LoVo (cell line): Measurements from ENCODE around the gene DHRS12.

Experiments
- DNase-seq: peaks from one replicate; pipeline ENCODE4 v3.0.0-alpha.2; 2016; ENCODE audit warnings: low spot score

Gene DHRS12

GRCh38 chr13:51759240-51759639, 44.7 kb downstream of the DHRS12 start:
- no peak for DNase-seq

GRCh38 chr13:51758691-51759090, 45.3 kb downstream of the DHRS12 start:
- DNase-seq, result no peak

GRCh38 chr13:51756651-51757050, 47.3 kb downstream of the DHRS12 start:
- DNase-seq, result no peak

GRCh38 chr13:51747438-51748434, 56.2 kb downstream of the DHRS12 start:
- DNase-seq, result no peak

GRCh38 chr13:51746802-51747201, 57.2 kb downstream of the DHRS12 start:
- no peak for DNase-seq

- no peak for DNase-seq
Measured at GRCh38 chr13:51745243-51745642, 58.7 kb downstream of the DHRS12 start.

GRCh38 chr13:51742611-51743010, 61.4 kb downstream of the DHRS12 start:
- DNase-seq, result no peak

- no peak for DNase-seq
Measured at GRCh38 chr13:51742031-51742430, 61.9 kb downstream of the DHRS12 start.

GRCh38 chr13:51740698-51741097, 63.3 kb downstream of the DHRS12 start:
- no peak for DNase-seq

GRCh38 chr13:51739027-51739764, 64.8 kb downstream of the DHRS12 start:
- no peak for DNase-seq

GRCh38 chr13:51738226-51738905, 65.6 kb downstream of the DHRS12 start:
- no peak for DNase-seq

- no peak for DNase-seq
Measured at GRCh38 chr13:51737609-51738008, 66.4 kb downstream of the DHRS12 start.

GRCh38 chr13:51734786-51735185, 69.2 kb downstream of the DHRS12 start:
- DNase-seq, result no peak

- no peak for DNase-seq
Measured at GRCh38 chr13:51733374-51734298, 70.3 kb downstream of the DHRS12 start.

GRCh38 chr13:51731759-51732158, 72.2 kb downstream of the DHRS12 start:
- DNase-seq, result no peak

- DNase-seq, result no peak
Measured at GRCh38 chr13:51730927-51731326, 73.0 kb downstream of the DHRS12 start.

GRCh38 chr13:51729866-51730553, 74.0 kb downstream of the DHRS12 start:
- DNase-seq, result no peak

- no peak for DNase-seq
Measured at GRCh38 chr13:51728972-51729371, 75.0 kb downstream of the DHRS12 start.

- no peak for DNase-seq
Measured at GRCh38 chr13:51728275-51728673, 75.7 kb downstream of the DHRS12 start.

GRCh38 chr13:51727634-51728274, 76.2 kb downstream of the DHRS12 start:
- no peak for DNase-seq
